Tracheal epithelial cell (primary cell): ENCODE measurements around the gene SART1. TPM values are rescaled to one million over a fixed set of nuclear protein-coding genes. Genes with fewer than 3 reads are reported as not detected.

Experiments
- total RNA-seq: library from RNA; depleted of rRNA; stranded (reverse); fragments of >200 nt; gene quantifications from 2 replicates; pipeline ENCODE4 v1.2.1, GENCODE V29; 2014

The SART1 gene, protein sequence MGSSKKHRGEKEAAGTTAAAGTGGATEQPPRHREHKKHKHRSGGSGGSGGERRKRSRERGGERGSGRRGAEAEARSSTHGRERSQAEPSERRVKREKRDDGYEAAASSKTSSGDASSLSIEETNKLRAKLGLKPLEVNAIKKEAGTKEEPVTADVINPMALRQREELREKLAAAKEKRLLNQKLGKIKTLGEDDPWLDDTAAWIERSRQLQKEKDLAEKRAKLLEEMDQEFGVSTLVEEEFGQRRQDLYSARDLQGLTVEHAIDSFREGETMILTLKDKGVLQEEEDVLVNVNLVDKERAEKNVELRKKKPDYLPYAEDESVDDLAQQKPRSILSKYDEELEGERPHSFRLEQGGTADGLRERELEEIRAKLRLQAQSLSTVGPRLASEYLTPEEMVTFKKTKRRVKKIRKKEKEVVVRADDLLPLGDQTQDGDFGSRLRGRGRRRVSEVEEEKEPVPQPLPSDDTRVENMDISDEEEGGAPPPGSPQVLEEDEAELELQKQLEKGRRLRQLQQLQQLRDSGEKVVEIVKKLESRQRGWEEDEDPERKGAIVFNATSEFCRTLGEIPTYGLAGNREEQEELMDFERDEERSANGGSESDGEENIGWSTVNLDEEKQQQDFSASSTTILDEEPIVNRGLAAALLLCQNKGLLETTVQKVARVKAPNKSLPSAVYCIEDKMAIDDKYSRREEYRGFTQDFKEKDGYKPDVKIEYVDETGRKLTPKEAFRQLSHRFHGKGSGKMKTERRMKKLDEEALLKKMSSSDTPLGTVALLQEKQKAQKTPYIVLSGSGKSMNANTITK
- 18.8 and 22.7 TPM in 2 replicates for total RNA-seq

DNA sequence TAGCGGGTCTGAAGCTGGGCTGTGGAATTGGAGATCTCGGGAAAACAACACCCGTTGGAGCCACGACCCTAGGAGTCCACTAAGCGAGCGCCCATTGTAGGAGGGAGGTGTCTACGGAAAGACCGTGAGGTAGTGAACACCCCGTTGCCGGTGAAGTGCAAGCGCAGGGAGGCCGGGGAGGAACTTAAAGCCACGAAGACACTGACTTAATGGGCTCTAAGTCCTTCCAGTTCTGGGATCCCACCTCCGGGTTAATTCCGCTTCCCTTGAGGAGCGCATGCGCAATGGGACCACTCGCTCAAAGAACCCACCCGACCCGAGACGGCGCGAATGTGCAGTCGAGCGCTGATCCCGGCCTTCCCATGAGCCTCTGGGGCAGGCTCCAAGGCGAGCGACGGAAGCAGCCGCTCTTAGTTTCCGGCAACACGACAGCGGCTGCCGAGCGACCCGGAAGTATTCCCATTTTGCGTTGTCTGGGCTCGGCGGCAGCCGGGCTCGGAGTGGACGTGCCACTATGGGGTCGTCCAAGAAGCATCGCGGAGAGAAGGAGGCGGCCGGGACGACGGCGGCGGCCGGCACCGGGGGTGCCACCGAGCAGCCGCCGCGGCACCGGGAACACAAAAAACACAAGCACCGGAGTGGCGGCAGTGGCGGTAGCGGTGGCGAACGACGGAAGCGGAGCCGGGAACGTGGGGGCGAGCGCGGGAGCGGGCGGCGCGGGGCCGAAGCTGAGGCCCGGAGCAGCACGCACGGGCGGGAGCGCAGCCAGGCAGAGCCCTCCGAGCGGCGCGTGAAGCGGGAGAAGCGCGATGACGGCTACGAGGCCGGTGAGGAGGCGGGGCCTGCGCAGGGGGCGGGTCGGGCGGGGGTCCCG is at the start of gene SART1:
TSS of gene SART1 (plus strand) at position 468 of the 874 bp plus-strand sequence. CDS start at position 515, 47 bp downstream.

DNA sequence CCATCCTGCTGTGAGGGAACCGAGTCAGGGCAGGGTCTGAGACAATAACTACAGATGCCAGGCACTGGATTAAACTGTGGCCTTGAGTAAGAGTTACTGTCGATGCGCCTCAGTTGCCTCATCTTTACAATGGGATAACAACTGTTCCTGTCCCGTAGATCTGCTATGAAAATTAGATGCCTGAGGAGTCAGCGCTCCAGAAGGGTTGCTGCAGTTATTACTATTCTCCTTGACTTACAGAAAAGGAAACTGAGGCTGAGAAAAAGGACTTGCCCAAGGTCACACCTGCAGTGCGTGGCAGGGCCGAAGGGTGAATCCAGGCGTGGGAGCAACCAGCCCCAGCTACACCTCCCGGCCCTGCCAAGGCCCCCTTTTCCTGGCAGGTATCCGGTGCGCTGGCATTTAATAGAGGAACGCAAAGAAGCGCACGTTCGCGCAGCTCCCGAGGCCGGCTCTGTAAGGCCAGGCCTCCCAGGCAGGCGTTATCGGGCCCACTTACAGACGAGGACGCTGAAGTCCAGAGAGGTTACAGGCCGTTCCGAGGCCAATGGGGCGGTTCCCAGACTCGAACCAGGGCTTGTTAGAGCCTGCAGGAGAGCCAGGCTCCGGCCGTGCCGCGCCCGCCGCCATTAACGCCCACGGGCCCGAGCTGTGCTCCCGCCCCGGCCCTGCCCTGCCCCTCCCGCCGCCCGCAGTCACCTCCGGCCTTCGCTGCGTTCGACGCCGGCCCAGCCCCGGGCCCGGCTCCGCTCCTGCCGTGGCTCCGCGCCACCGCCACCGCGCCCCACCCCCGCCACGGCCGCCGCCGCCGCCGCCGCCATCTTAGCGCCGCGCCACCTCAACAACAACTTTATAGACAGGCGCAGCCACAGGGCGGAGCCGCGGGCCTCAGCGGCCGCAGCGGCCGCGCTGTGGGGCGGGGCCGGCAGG is 43.1 kb upstream of the SART1 start, which contains the start of gene C11orf68:
TSS of gene C11orf68 (minus strand) at position 852 of the 930 bp plus-strand sequence. CDS start at position 821, 31 bp downstream.

DNA sequence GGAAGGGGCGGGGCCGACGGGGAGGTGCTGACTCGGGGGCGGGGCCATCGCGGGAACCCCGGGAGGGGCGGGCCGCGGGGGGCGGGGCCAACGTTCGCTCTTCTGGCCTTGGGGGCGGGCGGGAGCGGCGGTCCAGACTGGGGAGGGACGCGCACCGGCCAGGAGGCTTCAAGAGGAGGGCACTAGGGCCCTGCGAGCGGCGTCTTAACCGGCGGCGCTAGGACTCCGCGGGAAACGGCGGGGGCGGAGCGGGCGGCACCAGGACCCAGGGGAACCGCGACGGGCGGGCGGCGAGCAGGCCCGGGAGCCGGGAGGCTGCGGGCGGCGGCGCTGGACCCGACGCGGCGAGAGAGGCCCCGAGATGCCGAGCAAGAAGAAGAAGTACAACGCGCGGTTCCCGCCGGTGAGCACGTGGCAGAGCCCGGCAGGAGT is 42.4 kb upstream of the SART1 start, which contains the start of gene DRAP1:
TSS of gene DRAP1 (plus strand) at position 286 of the 432 bp plus-strand sequence. CDS start at position 362, 76 bp downstream.

DNA sequence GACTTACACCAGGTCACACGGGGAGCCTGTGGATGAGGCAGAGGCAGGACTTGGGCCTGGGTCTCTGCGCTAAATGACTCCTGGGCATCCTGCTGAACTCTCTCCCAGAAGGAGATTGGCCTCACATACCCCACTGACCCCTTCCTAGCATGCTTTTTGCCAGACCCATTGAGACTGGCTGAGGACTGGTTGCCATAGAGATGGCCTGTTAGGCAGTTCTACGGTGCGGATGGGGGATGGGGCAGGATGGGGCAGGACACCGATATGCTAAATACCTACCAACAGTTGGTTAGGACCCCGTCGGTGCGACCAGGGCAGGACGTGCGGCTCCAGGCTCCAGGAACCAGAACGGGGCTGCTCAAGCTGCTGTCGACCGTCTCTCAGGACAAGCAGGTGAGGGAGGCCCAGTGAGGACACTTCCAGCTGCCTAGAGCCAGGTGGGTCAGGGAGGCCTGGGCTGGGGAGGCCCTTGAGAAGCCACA is 16.1 kb upstream of the SART1 start, which contains the start of gene TSGA10IP:
TSS of gene TSGA10IP (plus strand) at position 51 of the 482 bp plus-strand sequence. CDS start at position 247, 196 bp downstream.

DNA sequence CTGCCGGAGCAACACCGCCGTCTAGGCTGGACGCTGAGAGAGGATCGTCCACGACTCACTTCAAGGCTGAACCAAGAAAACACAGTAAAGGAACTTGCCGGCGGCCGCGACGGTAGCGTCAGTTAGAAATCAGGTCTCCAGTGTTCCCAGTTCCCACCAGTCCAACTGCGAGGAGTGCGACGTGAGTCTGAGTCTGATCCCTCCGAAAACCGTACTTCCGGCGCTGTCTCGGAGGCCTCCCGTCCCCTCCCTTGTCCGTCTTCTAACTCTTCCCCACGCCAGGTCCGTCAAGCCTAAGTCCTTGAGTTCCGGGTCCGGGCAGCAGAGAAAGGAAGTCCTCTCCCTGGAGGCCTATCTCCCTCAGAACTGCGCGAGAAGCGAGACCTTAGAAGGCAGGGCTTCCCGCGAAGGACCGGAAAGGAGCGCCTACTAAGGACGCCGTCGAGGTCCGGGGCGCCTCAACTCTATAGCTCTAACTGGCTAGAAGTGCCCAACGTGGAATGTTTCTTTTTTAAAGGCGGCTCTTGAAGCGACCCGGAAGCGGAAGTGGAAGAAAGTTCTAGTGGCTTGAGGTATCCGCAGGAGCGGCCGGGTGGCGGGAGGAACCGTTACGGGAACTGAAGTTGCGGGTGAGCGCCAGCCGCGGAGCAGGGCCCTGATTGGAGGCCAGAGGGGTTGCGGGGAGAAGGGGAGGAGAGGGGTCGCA is 40.6 kb downstream of the SART1 start, which contains the start of the genes BANF1 and EIF1AD:
TSS of gene BANF1 (plus strand) at position 562 of the 706 bp plus-strand sequence. CDS start 748 bp downstream, outside the sequence.
TSS of gene EIF1AD (minus strand) at position 216 of the 706 bp plus-strand sequence. CDS start 1,768 bp downstream, outside the sequence.

DNA sequence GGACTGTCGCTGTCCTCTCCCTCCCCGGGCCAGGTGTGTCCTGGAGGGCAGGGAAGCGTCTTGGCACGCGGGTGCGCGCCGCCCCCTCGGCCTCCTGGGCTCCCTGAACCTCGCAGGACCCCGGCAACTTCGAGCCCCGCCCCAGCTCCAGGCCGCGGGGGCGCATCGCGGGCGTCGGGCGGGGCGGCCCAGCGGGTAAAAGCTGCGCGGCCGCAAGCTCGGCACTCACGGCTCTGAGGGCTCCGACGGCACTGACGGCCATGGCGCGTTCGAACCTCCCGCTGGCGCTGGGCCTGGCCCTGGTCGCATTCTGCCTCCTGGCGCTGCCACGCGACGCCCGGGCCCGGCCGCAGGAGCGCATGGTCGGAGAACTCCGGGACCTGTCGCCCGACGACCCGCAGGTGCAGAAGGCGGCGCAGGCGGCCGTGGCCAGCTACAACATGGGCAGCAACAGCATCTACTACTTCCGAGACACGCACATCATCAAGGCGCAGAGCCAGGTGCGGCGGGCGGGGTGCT is 50.3 kb downstream of the SART1 start, which contains the start of gene CST6:
TSS of gene CST6 (plus strand) at position 224 of the 519 bp plus-strand sequence. CDS start at position 261, 37 bp downstream.

DNA sequence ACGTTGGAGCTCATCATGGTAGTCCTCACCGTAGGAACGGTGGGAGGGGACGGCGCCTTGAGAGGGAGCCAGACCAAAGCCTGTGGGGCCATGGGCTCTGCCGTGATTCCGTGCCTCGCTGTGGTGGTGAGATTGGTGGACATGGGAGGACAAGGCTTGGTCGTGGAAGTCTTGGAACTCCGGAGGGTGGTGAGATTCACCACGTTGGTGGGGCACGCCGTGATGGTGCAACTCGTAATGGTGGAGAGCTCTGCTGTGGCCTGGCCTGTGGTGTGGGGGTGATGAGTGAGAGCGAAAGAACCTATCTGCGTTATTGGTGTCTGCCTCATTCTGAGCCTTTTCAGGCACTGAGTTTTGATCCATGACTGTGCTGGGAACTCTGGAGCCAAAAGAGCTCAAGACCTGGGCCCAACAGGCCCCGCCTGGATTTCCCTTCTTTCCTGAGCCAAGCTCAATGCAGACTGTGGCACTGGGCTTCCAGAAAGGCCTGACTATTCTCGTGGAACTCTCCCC is 64.5 kb downstream of the SART1 start, which contains the start of gene CATSPER1:
TSS of gene CATSPER1 (minus strand) at position 463 of the 513 bp plus-strand sequence. CDS start at position 363, 100 bp downstream.

Other genes with a start within 250 kb of the SART1 start
- gene KAT5, start 249.5 kb upstream of the SART1 start, total RNA-seq: 33.0 and 43.6 TPM in 2 replicates
- 13.9 and 42.2 TPM in 2 replicates for gene RNASEH2C, start 240.9 kb upstream of the SART1 start, total RNA-seq
- gene AP5B1, start 180.8 kb upstream of the SART1 start, total RNA-seq: 11.7 and 23.4 TPM in 2 replicates
- 8.1 and 61.7 TPM in 2 replicates for gene OVOL1, start 174.7 kb upstream of the SART1 start, total RNA-seq
- gene SNX32, start 127.8 kb upstream of the SART1 start, total RNA-seq: 0.24 and 0.43 TPM in 2 replicates
- gene CFL1, start 103.6 kb upstream of the SART1 start, total RNA-seq: 598 and 942 TPM in 2 replicates
- 49.4 and 60.2 TPM in 2 replicates for gene MUS81, start 101.3 kb upstream of the SART1 start, total RNA-seq
- gene EFEMP2, start 88.9 kb upstream of the SART1 start, total RNA-seq: 5.3 and 10.4 TPM in 2 replicates
- not detected in 2 replicates for gene CTSW, start 81.9 kb upstream of the SART1 start, total RNA-seq
- 159 and 174 TPM in 2 replicates for gene FIBP, start 73.3 kb upstream of the SART1 start, total RNA-seq
- gene CCDC85B, start 71.1 kb upstream of the SART1 start, total RNA-seq: 40.7 and 53.5 TPM in 2 replicates
- 7.0 and 33.3 TPM in 2 replicates for gene FOSL1, start 61.3 kb upstream of the SART1 start, total RNA-seq
- 6.8 and 18.6 TPM in 2 replicates for gene C11orf68, start 42.7 kb upstream of the SART1 start, total RNA-seq
- gene DRAP1, start 42.3 kb upstream of the SART1 start, total RNA-seq: 107 and 153 TPM in 2 replicates
- not detected in 2 replicates for gene TSGA10IP, start 16.3 kb upstream of the SART1 start, total RNA-seq
- 22.4 and 41.4 TPM in 2 replicates for gene EIF1AD, start 40.4 kb downstream of the SART1 start, total RNA-seq
- gene BANF1, start 40.8 kb downstream of the SART1 start, total RNA-seq: 7.7 and 10.8 TPM in 2 replicates
- 2.3 and 33.7 TPM in 2 replicates for gene CST6, start 50.3 kb downstream of the SART1 start, total RNA-seq
- under 0.01 TPM in 1 of 2 replicates, not detected in the other for gene CATSPER1, start 64.7 kb downstream of the SART1 start, total RNA-seq
- 0.48 TPM in 1 of 2 replicates, not detected in the other for gene GAL3ST3, start 87.4 kb downstream of the SART1 start, total RNA-seq
- gene SF3B2, start 90.6 kb downstream of the SART1 start, total RNA-seq: 121 and 139 TPM in 2 replicates
- 12.1 and 21.2 TPM in 2 replicates for gene PACS1, start 108.5 kb downstream of the SART1 start, total RNA-seq